K562 (cell line): ENCODE data around the gene CDK14. TPM values are rescaled to one million over a fixed set of nuclear protein-coding genes. Genes with fewer than 3 reads are reported as not detected.

Experiments used
- ATAC-seq: fragments of 200-7000 bp; cut with Tn5 transposase; 3 replicates; pipeline ENCODE4 v1.9.1; 2020; ENCODE audit warnings: moderate library complexity
- BruUV-seq: library from RNA; stranded (reverse); fragments of 400-500 nt; replicated peaks from 2 replicates; lab custom pipeline; 2021; lab: Mats Ljungman, UMichigan
- CTCF ChIA-PET: fragments of 300-600 bp; formaldehyde crosslinking; extraction: SDS; loops from one replicate; lab custom pipeline; 2021; ENCODE audit warnings: low intra/inter-chr PET ratio; lab: Yijun Ruan, JAX
- POLR2A ChIA-PET: fragments of 300-600, 350-650 bp; sonication (Branson Sonifier 250); formaldehyde crosslinking; extraction: SDS; loops from one replicate; lab custom pipeline; 2021; ENCODE audit warnings: antibody characterized with exemption, inconsistent platforms; lab: Yijun Ruan, JAX
- DNase-seq, 4 experiments: peaks; one replicate each; pipeline versions ENCODE4 v3.0.0 to v3.0.0-alpha.2; 2011 to 2018; ENCODE audit warnings: low spot score in 3 of 4, mixed read lengths in 3 of 4; ENCODE audit errors: extremely low read depth in 1 of 4
- FAIRE-seq: peaks from 2 replicates; lab custom pipeline; 2011; peaks lifted over from hg19 to GRCh38; lab: Jason Lieb, UNC
- H2AFZ ChIP-seq: 2 replicates; pipeline ENCODE4 v1.6.0; 2011; ENCODE audit warnings: low read depth, low read length, control low read depth, inconsistent platforms
- H3K27ac ChIP-seq: fragments of 200-600 bp; 3 replicates; pipeline ENCODE4 v1.8.0; 2011; ENCODE audit warnings: low read depth, mild to moderate bottlenecking, control low read depth, inconsistent platforms, low read length, moderate library complexity, mixed read lengths; ENCODE audit errors: extremely low read depth
- H3K27me3 ChIP-seq, 2 experiments: fragments of 300-600 bp in 1 of 2; 2 replicates in 1 of 2; 3 replicates in 1 of 2; pipeline versions ENCODE4 v1.6.0 to v1.8.0; 2011; ENCODE audit warnings: inconsistent platforms in 2 of 2, low read length in 2 of 2, mild to moderate bottlenecking in 1 of 2, mixed read lengths in 1 of 2, moderate library complexity in 1 of 2; ENCODE audit not compliant: control insufficient read depth in 2 of 2, insufficient read depth in 2 of 2
- H3K36me3 ChIP-seq: fragments of 300-600 bp; 3 replicates; pipeline ENCODE4 v1.8.0; 2011; ENCODE audit warnings: mild to moderate bottlenecking, low read length, inconsistent platforms; ENCODE audit not compliant: control insufficient read depth, insufficient read depth
- H3K4me1 ChIP-seq, 2 experiments: fragments of 200-600 bp in 1 of 2; replicated peaks in 1 of 2; 2 replicates in 1 of 2; 3 replicates in 1 of 2; pipeline versions ENCODE4 v1.5.1 to v1.8.0; 2011; ENCODE audit warnings: inconsistent platforms in 2 of 2, low read length in 2 of 2, mild to moderate bottlenecking in 1 of 2, mixed read lengths in 1 of 2, moderate library complexity in 1 of 2; ENCODE audit not compliant: control insufficient read depth in 2 of 2, insufficient read depth in 2 of 2
- H3K4me2 ChIP-seq: 2 replicates; pipeline ENCODE4 v1.6.1; 2011; ENCODE audit warnings: low read length, control low read depth, inconsistent platforms, mixed read lengths; ENCODE audit not compliant: insufficient read depth
- H3K4me3 ChIP-seq: fragments of 200-600 bp; sonication (generic), shearing (Covaris generic); 2 replicates; pipeline ENCODE4 v1.5.1; 2016; ENCODE audit warnings: control low read depth, inconsistent platforms
- H3K79me2 ChIP-seq: fragments of 200-600 bp; 3 replicates; pipeline ENCODE4 v1.8.0; 2011; ENCODE audit warnings: low read length, inconsistent platforms; ENCODE audit not compliant: control insufficient read depth, insufficient read depth
- H3K9ac ChIP-seq, 2 experiments: 2 replicates each; pipeline versions ENCODE4 v1.6.0 to v1.6.1; 2011; ENCODE audit warnings: low read depth in 2 of 2, low read length in 2 of 2, control low read depth in 1 of 2, inconsistent platforms in 1 of 2, mild to moderate bottlenecking in 1 of 2, mixed read lengths in 1 of 2; ENCODE audit not compliant: insufficient read depth in 1 of 2
- H3K9me1 ChIP-seq: one replicate; pipeline ENCODE4 v1.6.0; 2011; ENCODE audit warnings: inconsistent platforms, mild to moderate bottlenecking, low read length, moderate library complexity; ENCODE audit not compliant: control insufficient read depth, insufficient read depth
- H3K9me3 ChIP-seq: replicated peaks from 2 replicates; pipeline ENCODE4 v1.5.1; 2011; ENCODE audit warnings: low read depth, low read length, inconsistent platforms; ENCODE audit not compliant: control insufficient read depth, insufficient read depth
- H4K20me1 ChIP-seq: replicated peaks from 2 replicates; pipeline ENCODE4 v1.6.1; 2011; ENCODE audit warnings: low read length, inconsistent platforms, mixed read lengths; ENCODE audit not compliant: control insufficient read depth, insufficient read depth
- ESRRA ChIP-seq: fragments of 450-650 bp; IDR thresholded peaks from 2 replicates; pipeline ENCODE4 v1.6.1; 2014; ENCODE audit warnings: low read depth, mild to moderate bottlenecking, moderate library complexity, borderline replicate concordance
- ETS1 ChIP-seq: conservative IDR thresholded peaks from 2 replicates; pipeline ENCODE4 v1.6.1; 2011; ENCODE audit warnings: low read depth, mild to moderate bottlenecking, low read length; ENCODE audit not compliant: control insufficient read depth
- POLR2H ChIP-seq: IDR thresholded peaks from 2 replicates; pipeline ENCODE4 v1.6.1; 2016; ENCODE audit warnings: missing genetic modification characterization, low read depth, mild to moderate bottlenecking, control low read depth, missing compliant biosample characterization, moderate library complexity
- PTRF ChIP-seq: fragments of 450-650 bp; IDR thresholded peaks from 2 replicates; pipeline ENCODE4 v1.6.1; 2016; ENCODE audit warnings: mild to moderate bottlenecking, missing genetic modification characterization, missing compliant biosample characterization
- SLC30A9 ChIP-seq: fragments of 250-450 bp; sonication (Bioruptor Pico); IDR thresholded peaks from 2 replicates; pipeline ENCODE4 v1.8.0; 2022; ENCODE audit warnings: mild to moderate bottlenecking, moderate library complexity
- SMAD2 ChIP-seq: fragments of 150-350 bp; IDR thresholded peaks from 2 replicates; pipeline ENCODE4 v1.6.1; 2014; ENCODE audit warnings: low read depth, mild to moderate bottlenecking, low read length
- WGBS: fragments of 100-300 bp; shearing (Covaris generic); methylation state at CpG from one replicate; pipeline ENCODE4 v1.1.6; 2016; ENCODE audit warnings: low coverage, mixed read lengths; ENCODE audit not compliant: insufficient coverage; ENCODE audit errors: missing lambda C conversion rate; 5-methylcytosine and 5-hydroxymethylcytosine counted together
- in situ Hi-C: fragments of 300-500 bp; cut with MboI; formaldehyde crosslinking; loops from 4 replicates; pipeline ENCODE4 v1.15.0; 2018; ENCODE audit warnings: inconsistent platforms, mixed read lengths
- intact Hi-C: fragments of 100-400 bp; cut with micrococcal nuclease; formaldehyde crosslinking; loops from 2 replicates; pipeline ENCODE4 v1.14.2; 2022
- polyA plus RNA-seq, 8 experiments: library from polyadenylated mRNA; depleted of rRNA in 4 of 8; stranded (reverse) in 5 of 8; unstranded in 3 of 8; fragments of >200 nt; fragmentation: Nextera tagmentation in 2 of 8; fragmentation: Illumina TruSeq in 1 of 8; extraction: Ambion mirVana in 2 of 8; extraction: Trizol in 1 of 8; gene quantifications; 2 replicates each; pipeline versions ENCODE4 v1.2.1 to v1.2.3, GENCODE V29; 2011 to 2014; ENCODE audit warnings: inconsistent platforms in 1 of 8, missing spikeins in 1 of 8
- total RNA-seq, 7 experiments: library from RNA; depleted of rRNA in 6 of 7; stranded (reverse); fragments of >200 nt in 6 of 7; fragmentation: Illumina TruSeq in 2 of 7; extraction: Trizol in 2 of 7; gene quantifications; 2 replicates each; pipeline versions ENCODE4 v1.2.1 to v1.2.3, GENCODE V29; 2011 to 2021; ENCODE audit warnings: low replicate concordance in 1 of 7
- TF ChIP-seq, protein P1 (sequence below): fragments of 450-650 bp; conservative IDR thresholded peaks from 2 replicates; pipeline ENCODE4 v1.6.1; 2016; ENCODE audit warnings: missing genetic modification characterization, low read depth, mild to moderate bottlenecking, control low read depth, missing compliant biosample characterization
- TF ChIP-seq, protein P2 (sequence below): sonication (generic); formaldehyde crosslinking; IDR thresholded peaks from 2 replicates; pipeline ENCODE4 v1.8.0; 2022; ENCODE audit warnings: mild to moderate bottlenecking, missing genetic modification reagents, borderline replicate concordance
- TF ChIP-seq, protein P3 (sequence below), 2 experiments: fragments of 450-650 bp in 1 of 2; sonication (generic) in 1 of 2; formaldehyde crosslinking; conservative IDR thresholded peaks; 2 replicates each; pipeline versions ENCODE4 v1.4.0 to v1.8.1; 2020 to 2022; ENCODE audit warnings: mild to moderate bottlenecking in 1 of 2, missing genetic modification reagents in 1 of 2

Gene CDK14
- total and polyA plus RNA-seq, 9 of the 15 experiments (the other 6 are each of a cell fraction or from before 2014, with no cell fraction given), result 0.03 to 0.91 (median 0.16) TPM

DNA sequence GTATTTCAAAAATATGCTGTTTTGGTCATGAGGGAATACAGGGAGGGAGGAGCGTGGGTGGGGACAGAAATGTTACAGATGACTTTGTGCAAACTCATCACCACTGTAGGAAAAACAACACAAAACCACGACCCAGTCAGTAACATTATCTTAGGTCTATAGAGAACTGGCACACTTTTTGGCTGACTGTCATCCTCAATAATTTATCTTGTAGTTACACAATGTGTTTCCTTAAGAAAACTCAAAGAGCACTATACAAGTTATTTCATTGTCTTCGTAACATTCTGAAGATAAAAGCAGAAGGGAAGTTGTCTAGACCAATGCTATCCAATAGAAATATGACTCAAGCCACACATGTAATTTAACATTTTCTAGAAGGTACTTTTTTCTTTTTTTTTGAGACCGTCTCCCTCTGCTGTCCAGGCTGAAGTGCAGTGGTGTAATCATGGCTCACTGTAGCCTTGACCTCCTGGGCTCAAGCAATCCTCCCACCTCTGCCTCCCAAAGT is 16.9 kb upstream of the CDK14 start (continued):
- TF ChIP-seq, protein P1, sequence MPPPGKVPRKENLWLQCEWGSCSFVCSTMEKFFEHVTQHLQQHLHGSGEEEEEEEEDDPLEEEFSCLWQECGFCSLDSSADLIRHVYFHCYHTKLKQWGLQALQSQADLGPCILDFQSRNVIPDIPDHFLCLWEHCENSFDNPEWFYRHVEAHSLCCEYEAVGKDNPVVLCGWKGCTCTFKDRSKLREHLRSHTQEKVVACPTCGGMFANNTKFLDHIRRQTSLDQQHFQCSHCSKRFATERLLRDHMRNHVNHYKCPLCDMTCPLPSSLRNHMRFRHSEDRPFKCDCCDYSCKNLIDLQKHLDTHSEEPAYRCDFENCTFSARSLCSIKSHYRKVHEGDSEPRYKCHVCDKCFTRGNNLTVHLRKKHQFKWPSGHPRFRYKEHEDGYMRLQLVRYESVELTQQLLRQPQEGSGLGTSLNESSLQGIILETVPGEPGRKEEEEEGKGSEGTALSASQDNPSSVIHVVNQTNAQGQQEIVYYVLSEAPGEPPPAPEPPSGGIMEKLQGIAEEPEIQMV (tag), result no peak
- TF ChIP-seq PTRF (tag), result no peak

- no peak for ATAC-seq
- H3K27me3 ChIP-seq, result no peaks in the 10 kb centered on the region
- no peaks in the 10 kb centered on the region for H3K36me3 ChIP-seq
- intact Hi-C loops, result no loop called here
- no peak overlapping the region for H3K27ac ChIP-seq
- TF ChIP-seq SLC30A9 (CRISPR knock-in tag) (no peak), POLR2H (tag) (no peak), SMAD2 (no peak), ESRRA (no peak), ETS1 (no peak)
- TF ChIP-seq, protein P2, sequence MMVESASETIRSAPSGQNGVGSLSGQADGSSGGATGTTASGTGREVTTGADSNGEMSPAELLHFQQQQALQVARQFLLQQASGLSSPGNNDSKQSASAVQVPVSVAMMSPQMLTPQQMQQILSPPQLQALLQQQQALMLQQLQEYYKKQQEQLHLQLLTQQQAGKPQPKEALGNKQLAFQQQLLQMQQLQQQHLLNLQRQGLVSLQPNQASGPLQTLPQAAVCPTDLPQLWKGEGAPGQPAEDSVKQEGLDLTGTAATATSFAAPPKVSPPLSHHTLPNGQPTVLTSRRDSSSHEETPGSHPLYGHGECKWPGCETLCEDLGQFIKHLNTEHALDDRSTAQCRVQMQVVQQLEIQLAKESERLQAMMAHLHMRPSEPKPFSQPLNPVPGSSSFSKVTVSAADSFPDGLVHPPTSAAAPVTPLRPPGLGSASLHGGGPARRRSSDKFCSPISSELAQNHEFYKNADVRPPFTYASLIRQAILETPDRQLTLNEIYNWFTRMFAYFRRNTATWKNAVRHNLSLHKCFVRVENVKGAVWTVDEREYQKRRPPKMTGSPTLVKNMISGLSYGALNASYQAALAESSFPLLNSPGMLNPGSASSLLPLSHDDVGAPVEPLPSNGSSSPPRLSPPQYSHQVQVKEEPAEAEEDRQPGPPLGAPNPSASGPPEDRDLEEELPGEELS (CRISPR knock-in tag), result no peak
- TF ChIP-seq, protein P3, sequence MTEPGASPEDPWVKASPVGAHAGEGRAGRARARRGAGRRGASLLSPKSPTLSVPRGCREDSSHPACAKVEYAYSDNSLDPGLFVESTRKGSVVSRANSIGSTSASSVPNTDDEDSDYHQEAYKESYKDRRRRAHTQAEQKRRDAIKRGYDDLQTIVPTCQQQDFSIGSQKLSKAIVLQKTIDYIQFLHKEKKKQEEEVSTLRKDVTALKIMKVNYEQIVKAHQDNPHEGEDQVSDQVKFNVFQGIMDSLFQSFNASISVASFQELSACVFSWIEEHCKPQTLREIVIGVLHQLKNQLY (CRISPR knock-in tag; conservative IDR thresholded peaks at IDR 0.05), result no peak
- no peaks in the 10 kb centered on the region for H3K79me2 ChIP-seq
- no TSS peak for BruUV-seq
- H3K4me1 ChIP-seq, result no peaks in the 10 kb centered on the region
- in situ Hi-C loops, result no loop called here
- CTCF ChIA-PET, result no interaction called here
- H3K9ac ChIP-seq, result no peak overlapping the region
- H4K20me1 ChIP-seq, result no peaks in the 10 kb centered on the region
- H3K4me2 ChIP-seq, result no peak overlapping the region
- POLR2A ChIA-PET, result interaction anchor here (1.4 kb wide), 1 partner anchor 13 kb away, joined by 4 read pairs; no protein-coding TSS in a partner anchor
- no peak for DNase-seq
- H3K9me1 ChIP-seq, result no peaks in the 10 kb centered on the region
- FAIRE-seq, result no peak
- H2AFZ ChIP-seq, result no peak overlapping the region
- H3K4me3 ChIP-seq, result no peak overlapping the region
- H3K9me3 ChIP-seq, result no peaks in the 10 kb centered on the region
- whole genome bisulfite sequencing, result 0% methylated on average over 3 of the region's 3 CpGs
These were observed 16.1 kb upstream of the CDK14 start for GRCh38 chr7:90580051-90580450.
